GM18861 (cell line): ENCODE measurements around the gene SYDE2.
"Not testable (repeated sequence)": the region's sequence is repeated elsewhere in the genome, so short reads cannot be mapped to it uniquely, and the experiment has no call there.

Source experiments
- ATAC-seq: cut with Tn5 transposase; IDR thresholded peaks from one replicate; pipeline ENCODE4 v1.9.1; 2021; ENCODE audit not compliant: unreplicated experiment

Gene SYDE2

GRCh38 chr1:85214654-85215053 lies 13.8 kb upstream of the SYDE2 start:
- no peak for ATAC-seq

- no peak for ATAC-seq
Observed at GRCh38 chr1:85208488-85208887, 7.7 kb upstream of the SYDE2 start.

- ATAC-seq: no peak
Observed at GRCh38 chr1:85203573-85204171, 2.9 kb upstream of the SYDE2 start.

GRCh38 chr1:85202864-85203255 lies 2.0 kb upstream of the SYDE2 start:
- no peak for ATAC-seq

GRCh38 chr1:85202092-85202863 lies 1.5 kb upstream of the SYDE2 start:
- peak; percentile 10 for ATAC-seq

- peak; percentile 31 for ATAC-seq
Observed at GRCh38 chr1:85201340-85202091, 700 bp upstream of the SYDE2 start.

- ATAC-seq: no peak
Observed at GRCh38 chr1:85199667-85200462, 951 bp downstream of the SYDE2 start.

GRCh38 chr1:85198864-85199263 lies 2.0 kb downstream of the SYDE2 start:
- ATAC-seq: no peak

GRCh38 chr1:85196358-85196757 lies 4.5 kb downstream of the SYDE2 start:
- no peak for ATAC-seq

- no peak for ATAC-seq
Observed at GRCh38 chr1:85195703-85196102, 5.1 kb downstream of the SYDE2 start.

GRCh38 chr1:85192129-85192528 lies 8.7 kb downstream of the SYDE2 start:
- ATAC-seq: not testable (repeated sequence)

GRCh38 chr1:85189120-85189519 lies 11.7 kb downstream of the SYDE2 start:
- ATAC-seq: no peak

GRCh38 chr1:85188530-85188929 lies 12.3 kb downstream of the SYDE2 start:
- ATAC-seq: no peak

GRCh38 chr1:85187021-85187420 lies 13.8 kb downstream of the SYDE2 start:
- not testable (repeated sequence) for ATAC-seq

- no peak for ATAC-seq
Observed at GRCh38 chr1:85184245-85184644, 16.6 kb downstream of the SYDE2 start.

GRCh38 chr1:85182700-85183099 lies 18.1 kb downstream of the SYDE2 start:
- ATAC-seq: no peak

- ATAC-seq: no peak
Observed at GRCh38 chr1:85180869-85181268, 19.9 kb downstream of the SYDE2 start.

GRCh38 chr1:85179522-85179921 lies 21.3 kb downstream of the SYDE2 start:
- no peak for ATAC-seq

- no peak for ATAC-seq
Observed at GRCh38 chr1:85178396-85178795, 22.4 kb downstream of the SYDE2 start.

- no peak for ATAC-seq
Observed at GRCh38 chr1:85174503-85174902, 26.3 kb downstream of the SYDE2 start.

- no peak for ATAC-seq
Observed at GRCh38 chr1:85172684-85173337, 28.0 kb downstream of the SYDE2 start.
